Activated CD4-positive, alpha-beta T cell treated with anti-CD3 and anti-CD28 coated beads, Interleukin-2, amount 50 U/mL, for 1 hour (primary cell): Measurements from ENCODE around the gene GRK1.
"Not testable (repeated sequence)": the region's sequence is repeated elsewhere in the genome, so short reads cannot be mapped to it uniquely, and the experiment has no call there.

Experiments
- DNase-seq: peaks from one replicate; pipeline ENCODE4 v3.0.0-alpha.2; 2020

GRK1 gene

DNA sequence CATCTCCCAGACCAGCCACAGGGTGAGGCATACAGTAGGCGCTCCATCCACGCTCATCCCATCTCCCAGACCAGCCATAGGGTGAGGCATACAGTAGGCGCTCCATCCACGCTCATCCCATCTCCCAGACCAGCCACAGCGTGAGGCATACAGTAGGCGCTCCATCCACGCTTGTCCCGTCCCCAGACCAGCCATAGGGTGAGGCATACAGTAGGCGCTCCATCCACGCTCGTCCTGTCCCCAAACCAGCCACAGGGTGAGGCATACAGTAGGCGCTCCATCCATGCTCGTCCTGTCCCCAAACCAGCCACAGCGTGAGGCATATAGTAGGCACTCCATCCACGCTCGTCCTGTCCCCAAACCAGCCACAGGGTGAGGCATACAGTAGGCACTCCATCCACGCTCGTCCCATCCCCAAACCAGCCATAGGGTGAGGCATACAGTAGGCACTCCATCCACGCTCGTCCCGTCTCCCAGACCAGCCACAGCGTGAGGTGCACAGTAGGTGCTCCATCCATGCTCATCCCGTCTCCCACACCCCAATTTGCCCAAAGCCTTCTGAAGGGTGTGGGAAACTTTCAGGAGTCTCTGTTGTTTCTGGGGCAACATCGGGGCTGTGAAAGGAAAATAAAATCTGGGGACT lies 78.6 kb downstream of the GRK1 start:
- not testable (repeated sequence) for DNase-seq

- DNase-seq = no peak
Measured at GRCh38 chr13:113746143-113746525, 79.1 kb downstream of the GRK1 start.

DNA sequence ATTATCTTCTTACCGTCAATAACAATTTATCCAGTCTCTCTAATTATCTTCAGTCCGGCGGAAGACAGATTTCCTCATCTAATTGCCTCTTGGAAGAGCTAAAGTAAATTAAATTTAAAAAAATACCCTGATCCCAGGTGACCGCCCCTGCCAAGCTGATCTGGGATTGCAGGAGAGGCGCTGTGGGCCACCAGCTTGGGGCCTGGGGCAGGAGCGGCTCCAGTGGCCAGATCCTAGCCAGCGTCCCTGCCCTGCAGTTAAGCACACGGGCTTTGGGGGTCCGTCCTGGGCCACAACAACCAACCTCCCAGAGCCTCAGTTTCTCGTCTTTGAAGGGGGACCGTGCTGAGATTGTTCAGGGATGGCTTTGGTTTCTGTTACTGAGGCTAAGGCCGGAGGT lies 79.7 kb downstream of the GRK1 start:
- DNase-seq = no peak

DNA sequence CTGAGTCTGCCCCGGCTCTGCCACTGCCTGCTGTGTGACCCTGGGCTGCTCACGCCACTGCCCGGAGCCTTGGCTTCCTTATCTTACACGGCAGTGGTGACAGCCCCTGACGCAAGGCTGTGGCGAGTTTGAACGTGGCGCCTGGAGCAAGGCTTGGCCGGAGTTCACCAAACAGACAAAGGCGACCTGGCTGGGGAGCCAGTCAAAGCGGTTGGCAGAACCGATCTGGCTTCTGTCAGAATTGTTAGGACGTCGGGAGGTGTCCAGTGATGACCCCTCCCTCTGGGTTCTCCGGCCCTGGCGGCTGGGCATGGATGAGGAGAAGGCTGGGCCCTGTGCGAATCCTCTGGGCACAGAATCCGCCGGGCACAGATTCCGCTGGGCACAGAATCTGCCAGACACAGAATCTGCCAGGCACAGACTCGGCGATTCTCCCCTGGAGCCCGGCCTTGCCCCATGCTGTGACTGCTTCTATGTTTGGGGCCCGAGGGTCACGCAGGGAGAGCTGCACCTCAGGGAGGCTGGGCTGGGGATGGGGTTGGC lies 80.3 kb downstream of the GRK1 start:
- no peak for DNase-seq

DNA sequence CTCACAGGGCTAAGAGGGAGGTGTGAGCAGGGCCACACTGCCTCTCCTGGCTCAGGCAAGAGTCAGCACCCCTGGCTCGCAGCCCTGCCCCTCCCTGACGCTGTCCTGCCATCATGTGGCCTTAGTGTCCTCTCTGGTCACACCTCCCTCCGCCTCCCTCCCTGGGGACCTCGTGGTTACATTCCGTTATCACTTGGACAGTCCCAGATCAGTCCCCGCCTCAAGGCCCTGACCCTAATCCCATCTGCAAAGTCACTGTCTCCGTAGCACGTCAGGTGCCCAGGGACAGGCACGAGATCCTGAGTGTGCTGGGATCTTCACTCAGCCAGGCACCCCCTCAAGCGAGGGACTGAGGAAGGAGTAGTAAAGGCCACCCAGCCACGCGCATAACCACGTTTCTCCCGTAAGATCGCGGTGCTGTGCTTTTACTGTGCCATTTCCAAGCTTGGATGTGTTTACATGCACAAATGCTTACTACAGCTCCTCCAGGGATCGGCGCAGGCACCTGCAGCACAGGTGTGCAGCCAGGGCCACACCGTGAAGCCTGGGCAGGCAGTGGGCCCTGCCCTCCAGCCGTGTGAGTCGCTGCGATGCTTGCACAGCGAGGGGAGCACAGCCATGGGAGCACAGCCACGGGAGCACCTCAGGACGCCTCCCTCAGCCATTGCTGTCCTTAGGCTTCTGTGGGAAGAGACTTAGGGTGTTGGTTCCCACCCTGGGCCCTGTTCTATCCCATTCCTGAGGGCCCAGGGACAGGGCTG lies 81.3 kb downstream of the GRK1 start:
- no peak for DNase-seq

DNA sequence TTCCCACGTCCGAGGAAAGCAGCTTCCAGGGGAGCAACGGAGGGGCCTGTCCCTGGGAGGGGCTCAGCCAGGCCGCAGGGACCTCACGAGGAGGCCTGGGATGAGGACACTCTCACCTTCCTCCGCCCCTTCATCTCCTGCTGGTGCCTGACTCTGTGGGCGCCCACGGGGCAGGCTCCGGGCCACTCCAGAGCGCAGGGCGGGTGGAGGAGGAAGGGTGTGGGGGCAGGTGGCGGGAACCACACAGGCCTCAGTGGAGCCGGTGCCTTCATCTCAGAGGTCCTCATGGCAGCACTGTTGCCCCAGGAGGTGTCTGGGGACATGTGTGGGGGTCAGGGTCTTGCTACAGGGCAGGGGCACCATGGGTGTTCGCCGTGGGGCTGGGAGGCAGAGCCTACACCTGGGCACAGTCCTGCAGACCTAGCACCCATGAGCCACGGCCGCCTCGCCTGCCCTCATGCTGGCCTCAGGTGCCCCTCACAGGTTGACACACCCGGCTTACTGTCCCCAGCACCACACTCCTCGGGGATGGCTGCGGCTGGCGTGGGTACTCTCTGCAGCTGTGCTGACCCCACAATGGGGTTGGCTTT lies 81.9 kb downstream of the GRK1 start:
- no peak for DNase-seq

- DNase-seq = no peak
Measured at GRCh38 chr13:113749507-113749906, 82.5 kb downstream of the GRK1 start.

DNA sequence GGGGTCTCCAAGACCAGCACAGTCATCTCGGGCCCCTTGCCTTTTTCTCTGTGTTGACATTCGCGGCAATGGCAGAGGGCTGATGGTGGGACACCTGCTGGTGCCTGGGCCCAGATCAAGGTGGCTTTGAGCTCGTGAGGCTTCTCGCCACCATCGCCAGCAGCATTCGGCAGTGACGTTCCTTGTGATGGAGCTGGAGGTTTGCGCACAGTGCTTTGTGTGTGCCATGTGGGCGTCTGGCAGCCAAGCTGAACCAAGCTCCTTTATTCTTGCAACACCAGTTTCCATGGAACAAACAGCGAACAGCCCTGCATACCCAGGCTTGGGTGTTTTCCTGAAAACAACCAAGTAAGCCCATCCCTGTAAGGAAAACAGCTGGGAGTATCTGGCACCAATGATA lies 82.9 kb downstream of the GRK1 start:
- no peak for DNase-seq

GRCh38 chr13:113750554-113751399 lies 83.8 kb downstream of the GRK1 start:
- DNase-seq = no peak

- DNase-seq = no peak
Measured at GRCh38 chr13:113751491-113751890, 84.5 kb downstream of the GRK1 start.

- DNase-seq = not testable (repeated sequence)
Measured at GRCh38 chr13:113752211-113752986, 85.4 kb downstream of the GRK1 start.

- DNase-seq = no peak
Measured at GRCh38 chr13:113753171-113753570, 86.2 kb downstream of the GRK1 start.

DNA sequence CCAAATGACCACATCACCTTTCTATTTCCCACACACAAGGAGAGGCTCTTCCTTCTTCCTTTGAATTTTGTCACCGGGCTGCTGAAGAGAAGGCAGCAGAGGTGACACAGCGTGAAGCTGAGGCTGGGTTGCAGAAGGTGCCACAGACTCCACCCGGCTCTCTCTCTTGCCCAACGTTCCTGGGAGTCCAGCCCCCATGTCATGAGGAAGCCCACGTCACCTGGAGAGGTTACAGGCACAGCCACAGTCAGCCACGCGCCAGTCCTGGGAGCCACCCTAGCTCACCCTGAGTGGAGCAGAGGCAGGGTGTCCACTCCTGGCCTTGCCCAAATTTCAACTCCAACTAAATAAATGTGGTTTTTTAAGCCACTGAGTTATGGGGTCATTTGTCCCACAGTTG lies 87.2 kb downstream of the GRK1 start:
- no peak for DNase-seq

DNA sequence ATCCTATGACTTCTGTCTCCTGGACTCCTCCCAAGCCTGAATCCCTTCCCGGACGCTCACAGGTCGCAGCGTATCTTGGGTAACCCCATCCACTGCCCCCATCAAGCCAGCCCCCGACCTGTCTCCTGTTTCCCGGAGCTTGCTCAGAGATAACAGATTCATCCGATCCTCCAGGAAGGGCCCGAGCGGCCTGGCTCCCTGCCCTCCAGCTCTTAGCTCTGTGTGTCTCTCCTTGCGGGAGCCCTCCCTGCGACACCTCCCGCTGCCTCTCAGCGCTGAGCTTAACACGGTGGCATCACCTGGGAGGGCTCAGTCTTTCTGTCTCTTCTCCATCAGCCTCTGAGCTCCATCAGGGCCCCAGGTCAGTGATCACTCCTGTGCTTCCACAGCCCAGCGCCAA lies 87.7 kb downstream of the GRK1 start:
- no peak for DNase-seq

- DNase-seq = no peak
Measured at GRCh38 chr13:113756441-113757097, 89.5 kb downstream of the GRK1 start.

DNA sequence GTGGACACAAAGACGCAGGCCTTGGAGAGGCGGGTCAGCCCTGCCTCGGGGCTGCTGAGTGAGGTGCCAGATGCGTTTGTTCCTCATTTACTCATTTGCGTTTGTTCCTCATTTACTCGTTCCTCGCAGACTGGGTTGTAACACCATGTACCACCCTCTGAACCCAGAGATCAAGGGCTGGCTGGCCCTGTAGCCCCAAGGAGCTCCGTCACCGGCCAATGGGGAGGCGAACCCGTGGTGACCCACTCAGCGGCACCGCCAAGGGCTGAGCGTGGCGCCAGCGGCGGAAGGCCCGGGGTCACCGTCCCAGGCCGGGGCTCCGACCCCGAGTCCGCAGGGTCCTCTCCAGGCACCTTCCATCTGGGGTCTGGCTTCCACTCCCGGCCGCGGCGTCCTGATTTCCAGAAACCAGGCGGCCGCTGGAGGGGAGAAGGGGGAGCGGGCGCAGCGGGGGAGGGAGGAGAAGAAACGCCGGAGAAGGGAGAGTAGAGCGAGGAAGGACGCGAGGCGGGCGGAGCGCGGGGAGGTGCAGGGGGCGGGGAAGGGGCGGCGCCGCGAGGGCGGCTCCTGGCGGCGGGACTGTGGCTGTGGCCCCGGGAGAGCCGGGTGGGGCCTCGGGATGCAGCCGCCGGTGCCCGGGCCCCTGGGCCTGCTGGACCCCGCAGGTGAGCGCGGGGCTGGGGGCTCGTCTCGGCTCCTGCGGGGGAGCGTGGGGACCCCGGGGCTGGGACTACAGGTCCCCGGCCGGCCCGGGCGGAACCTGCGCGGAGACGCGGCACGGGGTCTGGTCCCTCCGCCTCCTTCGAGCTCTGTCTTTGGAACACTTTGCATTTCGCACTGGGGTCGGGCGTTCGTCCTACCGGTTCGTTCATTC lies 91.9 kb downstream of the GRK1 start, which contains the start of gene TMEM255B:
Gene TMEM255B (plus strand): TSS at position 576 of the 874 bp plus-strand sequence. CDS start 44 bp downstream, at position 620.
- peak; percentile 75 for DNase-seq

GRCh38 chr13:113759525-113760137 lies 92.6 kb downstream of the GRK1 start:
- no peak for DNase-seq

DNA sequence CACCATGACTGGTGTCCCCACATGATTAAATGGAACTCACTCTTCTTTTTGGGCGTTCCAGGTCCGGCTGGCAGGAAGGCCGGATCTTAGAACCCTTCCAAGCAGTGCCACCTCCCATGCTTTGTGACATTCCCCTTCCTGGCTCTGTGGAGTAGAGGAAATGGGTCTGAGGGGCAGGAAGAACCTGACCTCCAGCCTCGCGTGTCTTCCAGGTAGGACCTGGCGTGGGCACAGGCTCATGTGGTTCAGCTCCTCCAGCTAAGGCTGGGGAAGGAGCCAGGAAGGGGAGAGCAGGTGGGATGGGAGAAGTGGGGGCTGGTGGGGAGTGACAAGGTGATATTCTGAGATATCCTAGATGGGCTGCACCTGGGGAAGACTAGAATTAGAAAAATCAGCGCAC lies 94.1 kb downstream of the GRK1 start:
- no peak for DNase-seq

- DNase-seq = no peak
Measured at GRCh38 chr13:113762075-113762474, 95.1 kb downstream of the GRK1 start.

- DNase-seq = no peak
Measured at GRCh38 chr13:113762538-113762937, 95.5 kb downstream of the GRK1 start.
